ENCODE results near the gene SGK2.

GRCh38 chr20:43543138-43543537 is 15.7 kb upstream of the SGK2 start:
- no peak for TF ChIP-seq CTCF (conservative IDR thresholded peaks at IDR 0.05; ENCODE audit: low read depth in 2 of 2)
- no peak for TF ChIP-seq REST (IDR thresholded peaks at IDR 0.05; ENCODE audit: unreplicated experiment)
- no peak for TF ChIP-seq POLR2AphosphoS5 (IDR thresholded peaks at IDR 0.05; ENCODE audit: low read depth)
- no peak for TF ChIP-seq EZH2 (IDR thresholded peaks at IDR 0.05; ENCODE audit: low read depth, unreplicated experiment)
- no peak for TF ChIP-seq NANOG (IDR thresholded peaks at IDR 0.05; ENCODE audit: borderline replicate concordance)
- TF ChIP-seq STAT1 (IDR thresholded peaks at IDR 0.05; ENCODE audit: unreplicated experiment), result no peak
- no peak for TF ChIP-seq EZH2phosphoT487 (IDR thresholded peaks at IDR 0.05; ENCODE audit: unreplicated experiment)
- no peak for TF ChIP-seq CREB1 (CRISPR knock-in tag; IDR thresholded peaks at IDR 0.05; ENCODE audit: low read depth)
- no peak for TF ChIP-seq ETS1 (IDR thresholded peaks at IDR 0.05)
- no peak for TF ChIP-seq ZNF114 (CRISPR knock-in tag; IDR thresholded peaks at IDR 0.05)
- no peak for TF ChIP-seq JUNB (IDR thresholded peaks at IDR 0.05; ENCODE audit: unreplicated experiment)
- no peak for TF ChIP-seq ZNF331 (CRISPR knock-in tag; IDR thresholded peaks at IDR 0.05; ENCODE audit: low read depth)
- TF ChIP-seq ZNF462 (CRISPR knock-in tag; IDR thresholded peaks at IDR 0.05), result no peak

All from GM23338 (cell line).